PC-3 (cell line): Measurements from ENCODE around the gene GALNT13. TPM values are rescaled to one million over a fixed set of nuclear protein-coding genes. Genes with fewer than 3 reads are reported as not detected.

Source experiments
- ATAC-seq: fragments of 200-7000 bp; cut with Tn5 transposase; 2 replicates; pipeline ENCODE4 v1.9.1; 2020; ENCODE audit warnings: mild to moderate bottlenecking, moderate library complexity
- BruUV-seq: library from RNA; stranded (reverse); fragments of 400-500 nt; replicated peaks from 2 replicates; lab custom pipeline; 2021; lab: Mats Ljungman, UMichigan
- CTCF ChIA-PET: fragments of 300-600 bp; sonication (Branson Sonifier 250); formaldehyde crosslinking; loops from one replicate; lab custom pipeline; 2022; ENCODE audit warnings: antibody characterized with exemption; lab: Charles Lee
- POLR2A ChIA-PET: fragments of 300-600 bp; sonication (Branson Sonifier 250); formaldehyde crosslinking; loops from one replicate; lab custom pipeline; 2022; ENCODE audit warnings: antibody characterized with exemption; ENCODE audit not compliant: unreplicated experiment; lab: Charles Lee
- DNase-seq: peaks from one replicate; pipeline ENCODE4 v3.0.0-alpha.2; 2015
- H2AFZ ChIP-seq: fragments of 300-600 bp; sonication (generic); 2 replicates; pipeline ENCODE4 v1.6.0; 2016; ENCODE audit warnings: antibody characterized with exemption, low read length
- H3F3A ChIP-seq: fragments of 300-600 bp; sonication (generic); one replicate; pipeline ENCODE4 v1.6.0; 2017; ENCODE audit warnings: antibody characterized with exemption, low read length, control low read depth, mild to moderate bottlenecking; ENCODE audit not compliant: unreplicated experiment
- H3K27ac ChIP-seq: fragments of 300-600 bp; sonication (generic); 2 replicates; pipeline ENCODE4 v1.5.1; 2016; ENCODE audit warnings: mild to moderate bottlenecking, low read length
- H3K27me3 ChIP-seq: fragments of 300-600 bp; sonication (generic); 2 replicates; pipeline ENCODE4 v1.6.1; 2016; ENCODE audit warnings: low read length, mixed read lengths
- H3K36me3 ChIP-seq: fragments of 300-600 bp; sonication (generic); 2 replicates; pipeline ENCODE4 v1.6.1; 2016; ENCODE audit warnings: low read depth, mixed run types, low read length, mixed read lengths
- H3K4me1 ChIP-seq: fragments of 300-600 bp; sonication (generic); 2 replicates; pipeline ENCODE4 v1.5.1; 2016; ENCODE audit warnings: low read length; ENCODE audit not compliant: insufficient read depth
- H3K4me2 ChIP-seq: fragments of 300-600 bp; sonication (generic); 2 replicates; pipeline ENCODE4 v1.6.0; 2016; ENCODE audit warnings: low read length
- H3K4me3 ChIP-seq: fragments of 300-600 bp; sonication (generic); 2 replicates; pipeline ENCODE4 v1.5.1; 2016; ENCODE audit warnings: mild to moderate bottlenecking, low read length, mixed read lengths
- H3K79me2 ChIP-seq: fragments of 300-600 bp; sonication (generic); 2 replicates; pipeline ENCODE4 v1.6.1; 2017; ENCODE audit warnings: low read length, mixed read lengths
- H3K9ac ChIP-seq: fragments of 300-600 bp; sonication (generic); 2 replicates; pipeline ENCODE4 v1.6.0; 2016; ENCODE audit warnings: mild to moderate bottlenecking, low read length
- H3K9me2 ChIP-seq: fragments of 300-600 bp; sonication (generic); replicated peaks from 2 replicates; pipeline ENCODE4 v1.6.1; 2016; ENCODE audit warnings: mixed run types, low read length, mixed read lengths
- H3K9me3 ChIP-seq: fragments of 300-600 bp; sonication (generic); 2 replicates; pipeline ENCODE4 v1.6.1; 2016; ENCODE audit warnings: low read length, mixed read lengths
- H4K20me1 ChIP-seq: fragments of 300-600 bp; sonication (generic); 2 replicates; pipeline ENCODE4 v1.6.1; 2016; ENCODE audit warnings: low read length, mixed read lengths
- EZH2 ChIP-seq: fragments of 300-600 bp; sonication (generic); IDR thresholded peaks from one replicate; pipeline ENCODE4 v1.6.1; 2017; ENCODE audit warnings: antibody characterized with exemption, mild to moderate bottlenecking, low read length; ENCODE audit not compliant: unreplicated experiment
- EZH2phosphoT487 ChIP-seq: fragments of 300-600 bp; sonication (generic); IDR thresholded peaks from 2 replicates; pipeline ENCODE4 v1.6.1; 2018; ENCODE audit warnings: mild to moderate bottlenecking, antibody characterized with exemption, low read length, borderline replicate concordance
- intact Hi-C: fragments of 100-400 bp; cut with micrococcal nuclease; formaldehyde crosslinking; loops from 2 replicates; pipeline ENCODE4 v1.9.0; 2023
- total RNA-seq: library from RNA; depleted of rRNA; stranded (reverse); fragments of >200 nt; gene quantifications from 2 replicates; pipeline ENCODE4 v1.2.3, GENCODE V29; 2014
- TF ChIP-seq, protein P1 (sequence below): fragments of 300-600 bp; sonication (generic); conservative IDR thresholded peaks from 2 replicates; pipeline ENCODE4 v1.5.1; 2017; ENCODE audit warnings: antibody characterized with exemption, low read depth, mild to moderate bottlenecking, low read length

GALNT13 gene
- total RNA-seq, 1 experiment from 2014 or later, result 2.0 TPM

DNA sequence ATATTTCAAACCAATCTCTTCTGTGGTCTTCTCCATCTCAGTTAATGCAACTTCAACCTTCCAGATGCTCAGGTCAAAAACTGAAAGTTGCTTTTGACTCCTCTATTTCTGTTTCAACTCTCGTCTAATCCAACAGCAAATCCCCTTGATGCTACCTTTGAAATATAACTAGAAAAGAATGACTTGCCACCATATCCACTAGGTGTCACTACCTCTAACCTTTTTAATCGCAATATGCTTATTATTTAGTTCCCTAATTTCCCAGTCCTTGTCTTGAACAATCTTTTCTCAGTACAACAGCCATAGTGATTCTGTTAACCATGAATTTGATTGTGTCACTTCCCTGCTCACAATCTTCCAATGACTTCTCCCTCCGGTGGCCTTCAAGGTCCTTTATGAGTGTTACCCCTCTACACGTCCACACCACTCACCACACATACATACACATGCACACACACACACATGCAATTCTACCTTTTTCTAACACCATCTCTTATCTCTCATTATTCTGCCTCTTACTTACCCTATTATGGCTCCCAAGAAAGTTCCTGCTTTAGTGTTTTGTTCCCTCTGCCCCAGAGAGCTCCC is 581.3 kb downstream of the GALNT13 start:
- Histone ChIP-seq H3F3A (no peaks in the 10 kb centered on the region), H3K27me3 (no peaks in the 10 kb centered on the region), H4K20me1 (no peaks in the 10 kb centered on the region), H3K27ac (no peak overlapping the region), H3K9ac (no peak overlapping the region), H3K4me1 (no peaks in the 10 kb centered on the region), H3K9me3 (no peaks in the 10 kb centered on the region), H3K9me2 (no peaks in the 10 kb centered on the region), H3K4me3 (no peak overlapping the region), H3K79me2 (no peaks in the 10 kb centered on the region), H2AFZ (no peak overlapping the region), H3K36me3 (no peaks in the 10 kb centered on the region), H3K4me2 (no peak overlapping the region)
- intact Hi-C loops, result loop anchor here (1.0 to 2.0 kb wide), 2 partner anchors 170 to 858 kb away; no protein-coding TSS in a partner anchor
- no peak for ATAC-seq
- ChIA-PET CTCF (interaction anchor here (0.6 kb wide), 1 partner anchor 1243 kb away, joined by 3 read pairs; no protein-coding TSS in a partner anchor), POLR2A (no interaction called here)
- TF ChIP-seq EZH2phosphoT487, result no peak
- TF ChIP-seq, protein P1, sequence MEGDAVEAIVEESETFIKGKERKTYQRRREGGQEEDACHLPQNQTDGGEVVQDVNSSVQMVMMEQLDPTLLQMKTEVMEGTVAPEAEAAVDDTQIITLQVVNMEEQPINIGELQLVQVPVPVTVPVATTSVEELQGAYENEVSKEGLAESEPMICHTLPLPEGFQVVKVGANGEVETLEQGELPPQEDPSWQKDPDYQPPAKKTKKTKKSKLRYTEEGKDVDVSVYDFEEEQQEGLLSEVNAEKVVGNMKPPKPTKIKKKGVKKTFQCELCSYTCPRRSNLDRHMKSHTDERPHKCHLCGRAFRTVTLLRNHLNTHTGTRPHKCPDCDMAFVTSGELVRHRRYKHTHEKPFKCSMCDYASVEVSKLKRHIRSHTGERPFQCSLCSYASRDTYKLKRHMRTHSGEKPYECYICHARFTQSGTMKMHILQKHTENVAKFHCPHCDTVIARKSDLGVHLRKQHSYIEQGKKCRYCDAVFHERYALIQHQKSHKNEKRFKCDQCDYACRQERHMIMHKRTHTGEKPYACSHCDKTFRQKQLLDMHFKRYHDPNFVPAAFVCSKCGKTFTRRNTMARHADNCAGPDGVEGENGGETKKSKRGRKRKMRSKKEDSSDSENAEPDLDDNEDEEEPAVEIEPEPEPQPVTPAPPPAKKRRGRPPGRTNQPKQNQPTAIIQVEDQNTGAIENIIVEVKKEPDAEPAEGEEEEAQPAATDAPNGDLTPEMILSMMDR, result peak; percentile 67
- BruUV-seq, result no TSS peak
- peak; percentile 42 for DNase-seq

DNA sequence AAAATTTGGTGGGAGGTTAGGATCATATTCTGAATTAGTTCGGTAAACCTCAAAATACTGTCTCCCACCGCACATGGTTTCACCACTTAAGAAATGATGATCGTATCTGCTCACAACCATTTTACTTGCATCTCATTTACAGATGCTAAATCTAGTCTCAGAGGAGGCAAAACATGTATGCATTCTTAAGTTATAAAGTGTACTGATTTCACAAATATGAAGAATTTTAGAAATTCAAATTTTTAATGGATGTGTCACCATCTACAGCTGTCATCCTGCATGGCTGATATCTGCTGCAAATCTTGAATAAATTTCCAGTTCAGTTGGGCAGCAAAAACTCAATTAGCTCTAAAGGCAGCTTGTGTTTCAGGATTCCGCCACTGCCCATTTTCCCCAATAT is 583.4 kb downstream of the GALNT13 start:
- Histone ChIP-seq H3F3A (no peaks in the 10 kb centered on the region), H3K4me1 (no peaks in the 10 kb centered on the region), H2AFZ (peak overlapping the region; percentile 70; the same call in 1 of the 2 replicates), H3K27me3 (no peaks in the 10 kb centered on the region), H3K27ac (no peak overlapping the region), H3K9me3 (no peaks in the 10 kb centered on the region), H3K9me2 (no peaks in the 10 kb centered on the region), H3K36me3 (no peaks in the 10 kb centered on the region), H3K9ac (no peak overlapping the region), H3K4me3 (peak overlapping the region; percentile 61), H3K4me2 (peak overlapping the region; percentile 68), H4K20me1 (no peaks in the 10 kb centered on the region), H3K79me2 (no peaks in the 10 kb centered on the region)
- ChIA-PET CTCF (no interaction called here), POLR2A (no interaction called here)
- intact Hi-C loops, result no loop called here
- TF ChIP-seq EZH2 (no peak), EZH2phosphoT487 (no peak)
- TF ChIP-seq, protein P1, result no peak
- BruUV-seq, result no TSS peak
- DNase-seq (no peak), ATAC-seq (no peak)

DNA sequence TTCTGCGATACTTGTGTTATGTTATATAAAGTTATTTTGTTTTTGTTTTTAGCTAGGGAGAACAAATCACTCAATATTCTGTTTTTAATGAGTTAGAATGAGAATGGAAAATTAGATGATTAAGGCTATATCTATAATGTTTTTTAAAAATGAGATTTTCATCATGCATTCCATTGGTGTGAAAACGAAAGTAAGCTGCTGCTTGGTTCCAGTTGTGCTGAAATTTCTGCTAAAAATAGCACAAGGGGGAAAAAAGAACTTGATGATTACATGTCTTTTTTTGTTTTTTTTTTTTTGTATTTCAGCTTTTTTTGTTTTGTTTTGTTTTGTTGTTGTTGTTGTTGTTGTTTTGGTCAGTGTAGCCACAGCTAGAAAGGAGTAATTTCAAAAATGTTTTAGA is 584.1 kb downstream of the GALNT13 start:
- Histone ChIP-seq H3K9me3 (no peaks in the 10 kb centered on the region), H3K79me2 (no peaks in the 10 kb centered on the region), H3K36me3 (no peaks in the 10 kb centered on the region), H3K9ac (peak overlapping the region; percentile 8; the same call in 1 of the 2 replicates), H3K9me2 (no peaks in the 10 kb centered on the region), H3K4me3 (peak overlapping the region; percentile 61), H4K20me1 (no peaks in the 10 kb centered on the region), H3F3A (no peaks in the 10 kb centered on the region), H3K4me2 (peak overlapping the region; percentile 68), H3K27me3 (no peaks in the 10 kb centered on the region), H2AFZ (peak overlapping the region; percentile 70), H3K4me1 (no peaks in the 10 kb centered on the region), H3K27ac (no peak overlapping the region)
- BruUV-seq, result no TSS peak
- DNase-seq (no peak), ATAC-seq (no peak)
- no peak for TF ChIP-seq EZH2phosphoT487
- TF ChIP-seq, protein P1, result no peak
- TF ChIP-seq EZH2, result no peak
- intact Hi-C loops, result no loop called here
- POLR2A ChIA-PET, result no interaction called here
- CTCF ChIA-PET, result no interaction called here
